Measurements from ENCODE around the gene REXO5.

DNA sequence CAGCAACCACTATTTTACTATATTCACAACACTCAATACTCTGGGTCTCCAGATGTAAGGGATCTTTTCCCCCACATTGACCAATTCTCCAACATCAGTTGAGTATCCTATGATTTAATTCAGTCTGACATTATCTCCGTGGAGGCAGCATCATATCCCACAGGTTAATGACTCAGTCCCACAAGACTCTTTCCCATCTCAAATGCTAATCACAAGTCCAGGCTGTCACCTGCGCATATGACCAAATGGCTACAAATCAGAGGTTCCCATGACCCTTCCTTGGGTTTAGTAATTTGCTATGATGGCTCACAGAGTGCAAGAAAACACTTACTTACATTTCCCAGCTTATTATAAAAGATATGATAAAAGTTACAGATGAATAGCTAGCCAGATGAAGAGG lies 23.9 kb upstream of the REXO5 start:
- TF ChIP-seq ZFP41 (tag by site-specific recombination; IDR thresholded peaks at IDR 0.05; ENCODE audit: borderline replicate concordance) = no peak
- no peak for TF ChIP-seq ZNF426 (tag by site-specific recombination; IDR thresholded peaks at IDR 0.05)
